HG03457 (cell line): Measurements from ENCODE around the gene NCAPG2.

Experiments used
- ATAC-seq: cut with Tn5 transposase; IDR thresholded peaks from one replicate; pipeline ENCODE4 v1.9.1; 2021; ENCODE audit warnings: moderate number of reproducible peaks; ENCODE audit not compliant: unreplicated experiment

The NCAPG2 gene

DNA sequence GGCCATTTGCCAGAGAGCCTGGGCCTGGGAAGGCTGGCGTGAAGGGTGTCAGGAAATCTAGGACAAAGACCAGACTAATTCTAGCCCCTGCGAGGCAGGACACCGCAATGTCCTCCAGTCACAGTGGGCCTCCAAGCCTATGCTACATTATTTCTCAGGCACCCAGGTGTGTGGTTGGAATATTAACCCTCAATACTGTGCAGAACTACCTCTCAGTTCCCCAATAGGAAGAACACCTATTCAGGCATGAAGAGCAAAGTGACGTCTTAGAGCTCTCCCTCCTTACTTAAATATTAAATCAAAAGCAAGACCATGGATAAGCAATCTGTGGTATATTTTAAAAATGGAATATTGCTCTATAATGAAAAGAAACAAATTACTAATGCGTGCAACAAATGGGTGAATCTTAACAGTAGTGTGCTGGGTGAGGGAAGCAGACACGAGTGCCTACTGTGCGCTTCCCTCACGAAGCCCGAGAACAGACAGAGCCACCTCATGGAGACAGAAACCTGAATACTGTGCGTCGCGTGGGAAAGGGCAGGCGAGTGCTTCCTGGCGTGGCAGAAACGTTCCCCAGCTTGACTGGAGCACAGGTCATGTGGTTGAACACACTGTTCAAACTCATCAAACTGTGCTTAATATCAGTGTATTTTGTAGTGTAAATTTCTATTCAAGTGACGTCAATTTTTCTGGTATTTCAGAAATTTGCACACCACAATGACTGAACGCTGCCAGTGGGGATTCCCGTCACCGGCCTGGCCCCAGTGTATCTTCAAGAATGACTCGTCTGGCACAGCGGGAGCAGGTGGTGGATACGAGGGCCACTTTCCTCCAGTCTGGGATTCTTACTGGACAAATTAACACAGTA lies 101.5 kb downstream of the NCAPG2 start:
- no peak for ATAC-seq

DNA sequence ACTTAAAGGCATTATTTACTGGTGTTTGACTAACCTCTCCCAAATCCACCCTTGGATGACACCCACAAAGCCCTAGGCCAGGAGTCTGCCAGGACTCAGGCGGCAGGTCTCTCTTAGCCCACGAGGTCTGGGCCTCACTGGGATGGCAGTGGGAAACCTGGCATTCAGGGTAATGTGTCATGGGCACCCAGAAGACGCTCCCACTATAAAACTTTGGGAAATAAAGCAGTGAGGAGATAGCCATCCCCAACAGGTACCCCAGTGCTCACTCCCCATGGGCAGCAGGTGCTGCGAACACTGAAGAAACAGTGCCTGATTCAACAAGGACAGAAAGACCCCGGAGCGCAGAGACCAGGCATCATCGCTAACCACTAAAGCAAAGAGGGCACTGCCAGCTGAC lies 102.6 kb downstream of the NCAPG2 start:
- no peak for ATAC-seq

- ATAC-seq: no peak
Observed at GRCh38 chr7:158601090-158601489, 103.5 kb downstream of the NCAPG2 start.

DNA sequence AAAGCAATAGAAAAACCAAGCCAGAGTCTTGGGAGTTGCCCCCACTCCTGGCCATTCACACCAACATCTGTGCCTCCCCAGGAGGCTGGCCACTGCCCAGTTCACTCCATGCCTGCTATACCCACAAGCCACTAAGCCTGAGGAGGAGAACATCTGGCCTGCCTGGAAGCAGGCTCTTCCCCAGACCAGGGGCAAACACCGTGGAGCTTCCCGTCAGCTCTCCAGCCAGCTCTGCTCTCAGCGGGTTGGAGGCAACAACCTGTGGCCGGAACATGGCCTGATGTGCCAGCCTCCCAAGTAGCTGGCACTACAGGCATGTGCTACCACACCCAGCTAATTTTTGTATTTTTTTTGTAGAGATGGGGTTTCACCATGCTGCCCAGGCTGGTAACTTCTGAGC lies 107.9 kb downstream of the NCAPG2 start:
- ATAC-seq: no peak

- ATAC-seq: no peak
Observed at GRCh38 chr7:158596309-158596708, 108.3 kb downstream of the NCAPG2 start.

DNA sequence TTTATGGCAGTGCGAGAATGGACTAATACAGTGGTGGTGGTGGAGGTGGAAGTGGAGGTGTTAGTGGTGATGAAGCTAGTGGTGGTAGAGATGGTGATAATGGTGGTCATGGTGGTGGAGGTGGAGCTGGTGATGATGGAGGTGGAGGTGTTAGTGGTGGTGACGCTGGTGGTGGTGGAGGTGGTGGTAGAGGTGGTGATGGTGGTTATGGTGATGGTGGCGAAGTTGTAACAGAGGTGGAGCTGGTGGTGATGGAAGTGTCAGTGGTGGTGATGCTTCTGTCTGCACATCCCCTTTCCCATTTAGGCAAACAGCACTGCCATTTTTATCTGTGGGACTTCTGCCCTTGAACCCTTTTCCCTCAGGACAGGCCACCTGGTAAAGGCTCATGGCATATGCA lies 109.5 kb downstream of the NCAPG2 start:
- ATAC-seq: no peak

DNA sequence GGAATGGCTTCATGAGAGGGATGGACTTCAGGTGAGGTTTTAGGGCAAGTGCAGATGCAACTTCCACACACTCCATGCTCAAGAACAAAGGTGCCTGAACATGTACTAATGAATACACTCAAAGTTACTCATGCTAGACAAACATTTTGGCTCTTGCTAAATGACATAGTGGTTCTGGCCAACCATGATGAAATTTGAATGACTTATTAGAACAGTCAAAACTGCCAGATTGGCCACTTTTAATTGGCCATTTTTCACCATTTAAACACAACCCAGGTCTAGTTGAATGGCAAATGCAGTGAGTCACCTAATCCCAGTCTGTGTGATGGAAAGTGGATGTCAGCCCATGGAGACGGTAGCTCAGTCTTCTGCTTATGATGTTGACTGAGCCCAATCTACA lies 112.1 kb downstream of the NCAPG2 start:
- no peak for ATAC-seq

GRCh38 chr7:158591944-158592343 lies 112.7 kb downstream of the NCAPG2 start:
- ATAC-seq: no peak

DNA sequence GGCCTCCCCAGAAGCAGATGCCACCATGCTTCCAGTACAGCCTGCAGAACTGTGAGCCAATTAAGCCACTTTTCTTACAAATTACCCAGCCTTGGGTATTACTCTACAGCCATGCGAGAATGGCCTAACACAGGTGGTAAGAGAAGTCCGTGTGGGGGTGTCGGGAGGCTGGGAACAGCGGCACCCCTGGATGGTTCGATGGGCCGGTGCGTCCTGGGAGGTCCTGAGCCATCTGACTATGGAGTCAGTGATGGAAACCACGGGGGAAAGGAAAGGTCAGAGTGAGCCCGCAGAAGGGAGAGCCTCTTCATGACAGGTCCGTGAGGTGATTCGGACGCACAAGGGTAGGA lies 114.4 kb downstream of the NCAPG2 start:
- no peak for ATAC-seq

DNA sequence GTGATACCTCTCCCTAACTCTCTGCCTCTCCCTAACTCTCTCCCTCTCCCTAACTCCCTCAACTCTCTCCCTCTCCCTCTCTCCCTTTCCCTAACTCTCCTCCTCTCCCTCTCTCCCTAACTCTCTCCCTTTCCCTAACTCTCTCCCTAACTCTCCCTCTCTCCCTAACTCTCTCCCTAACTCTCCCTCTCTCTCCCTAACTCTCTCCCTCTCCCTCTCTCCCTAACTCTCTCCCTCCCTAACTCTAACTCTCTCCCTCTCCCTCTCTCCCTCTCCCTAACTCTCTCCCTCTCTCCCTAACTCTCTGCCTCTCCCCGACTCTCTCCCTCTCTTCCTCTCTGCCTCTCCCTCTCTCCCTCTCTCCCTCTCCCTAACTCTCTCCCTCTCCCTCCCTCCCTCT lies 115.0 kb downstream of the NCAPG2 start:
- ATAC-seq: no peak

- ATAC-seq: no peak
Observed at GRCh38 chr7:158588878-158589442, 115.6 kb downstream of the NCAPG2 start.

DNA sequence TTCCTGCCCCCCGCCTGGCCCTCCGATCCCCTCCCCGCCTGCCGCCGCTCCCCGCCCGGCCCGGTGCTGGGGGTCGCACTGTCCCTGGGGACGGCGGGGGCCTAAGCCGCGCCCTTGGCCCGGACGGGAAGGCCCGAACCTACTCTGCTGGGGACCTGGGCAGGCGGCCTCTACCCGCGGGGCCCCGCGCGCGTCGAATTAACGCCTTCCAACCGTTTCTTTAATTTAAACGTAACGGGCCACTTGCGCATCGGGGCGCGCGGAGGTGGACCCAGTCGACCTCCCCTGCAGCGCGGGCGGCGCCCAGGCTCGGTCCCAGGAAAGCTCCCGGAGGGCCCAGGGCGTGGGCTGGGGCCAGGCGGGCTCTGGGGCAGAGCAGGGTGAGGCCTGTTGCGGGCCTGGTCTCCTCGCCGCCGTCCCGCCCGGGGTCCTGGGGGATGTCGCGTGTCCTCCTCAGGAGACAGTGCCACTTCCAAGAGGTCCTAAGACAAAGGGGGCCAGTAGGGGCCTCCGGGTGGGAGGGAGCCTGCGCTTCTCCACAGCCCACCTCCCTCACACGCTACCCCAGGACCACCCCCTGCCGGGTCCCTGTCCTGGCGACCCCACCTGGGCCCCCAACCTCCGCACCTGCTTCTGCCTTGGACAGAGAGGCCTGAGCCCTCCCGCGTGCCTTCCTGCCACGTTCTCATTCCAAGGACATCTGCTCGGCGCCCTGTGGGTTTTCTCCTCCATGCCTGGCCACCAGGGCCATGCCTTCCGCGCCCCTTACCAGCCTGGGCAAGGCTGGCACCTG lies 116.3 kb downstream of the NCAPG2 start:
- ATAC-seq: no peak

DNA sequence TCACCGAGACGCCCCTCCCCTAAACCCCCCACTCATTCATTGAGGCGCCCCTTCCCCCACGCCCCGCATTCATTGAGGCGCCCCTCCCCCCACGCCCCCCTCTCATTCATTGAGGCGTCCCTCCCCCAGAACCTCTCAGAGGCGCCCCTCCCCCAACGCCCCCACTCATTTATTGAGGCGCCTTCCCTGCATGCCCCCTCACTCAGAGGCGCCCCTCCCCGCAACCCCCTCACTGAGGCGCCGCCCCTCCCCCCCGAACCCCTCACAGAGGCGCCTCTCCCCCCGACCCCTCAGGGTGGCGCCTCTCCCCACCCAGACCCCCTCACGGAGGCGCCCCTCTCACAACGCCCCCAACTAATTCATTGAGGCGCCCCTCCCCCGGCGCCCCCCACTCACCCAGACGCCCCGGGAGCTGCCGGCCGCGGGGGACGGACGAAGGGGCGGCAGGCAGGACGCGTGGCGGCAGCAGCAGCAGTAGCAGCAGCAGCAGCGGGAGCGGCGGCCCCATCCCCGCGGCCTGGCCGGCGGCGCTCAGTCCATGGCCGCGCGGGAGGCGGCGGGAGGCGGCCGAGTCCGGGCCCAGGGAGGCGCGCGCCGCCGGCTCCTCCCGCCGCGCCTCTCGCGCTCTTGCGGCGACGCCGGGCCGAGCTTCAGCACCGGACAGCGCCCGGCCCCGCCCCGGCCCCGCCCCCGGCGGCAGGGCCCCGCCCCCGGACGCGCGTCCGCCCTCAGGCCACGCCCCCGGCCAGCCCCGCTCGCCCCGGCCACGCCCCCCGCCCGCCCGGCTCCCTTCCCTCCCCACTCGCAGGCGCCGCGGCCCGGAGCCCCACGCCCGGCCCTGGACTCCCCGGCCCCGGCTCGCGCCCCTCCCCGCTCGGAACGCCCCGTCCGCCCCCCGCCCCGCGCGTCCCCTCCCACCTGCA lies 117.2 kb downstream of the NCAPG2 start, which contains the start of gene PTPRN2:
PTPRN2 (minus strand) TSS at position 662 of the 923 bp plus-strand sequence.
- ATAC-seq: no peak

DNA sequence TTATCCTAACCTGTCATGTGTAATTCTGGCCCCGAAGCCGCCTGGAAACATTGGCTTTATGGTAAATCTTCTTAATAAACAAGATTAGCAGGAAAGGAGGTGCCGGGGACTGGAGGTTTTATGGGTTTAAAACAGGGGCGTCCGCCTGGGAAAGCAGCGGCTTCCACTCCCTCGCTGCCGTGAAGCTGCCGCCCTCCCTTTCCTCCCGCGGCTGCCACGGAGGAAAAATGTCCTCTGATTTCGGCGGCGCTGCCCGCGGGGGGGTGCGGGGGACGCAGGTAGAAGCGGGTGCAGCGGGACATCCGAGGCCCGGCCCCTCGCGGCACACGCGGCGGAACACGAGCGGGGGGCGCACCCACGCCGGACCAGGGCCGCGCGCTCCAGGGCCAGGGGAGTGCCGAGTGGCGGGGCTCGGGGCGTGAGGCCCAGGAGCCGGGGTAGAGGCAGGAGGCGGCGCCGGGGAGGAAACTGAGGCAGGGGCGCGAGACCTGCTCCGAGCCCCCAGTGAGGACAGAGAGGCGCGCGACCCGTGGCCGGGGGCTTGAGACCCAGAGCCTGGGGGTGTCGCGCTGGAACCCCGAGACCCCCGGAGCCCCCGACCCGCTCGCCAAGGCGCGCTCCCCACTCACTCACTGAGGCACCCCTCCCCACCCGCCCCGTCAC lies 118.0 kb downstream of the NCAPG2 start:
- no peak for ATAC-seq

DNA sequence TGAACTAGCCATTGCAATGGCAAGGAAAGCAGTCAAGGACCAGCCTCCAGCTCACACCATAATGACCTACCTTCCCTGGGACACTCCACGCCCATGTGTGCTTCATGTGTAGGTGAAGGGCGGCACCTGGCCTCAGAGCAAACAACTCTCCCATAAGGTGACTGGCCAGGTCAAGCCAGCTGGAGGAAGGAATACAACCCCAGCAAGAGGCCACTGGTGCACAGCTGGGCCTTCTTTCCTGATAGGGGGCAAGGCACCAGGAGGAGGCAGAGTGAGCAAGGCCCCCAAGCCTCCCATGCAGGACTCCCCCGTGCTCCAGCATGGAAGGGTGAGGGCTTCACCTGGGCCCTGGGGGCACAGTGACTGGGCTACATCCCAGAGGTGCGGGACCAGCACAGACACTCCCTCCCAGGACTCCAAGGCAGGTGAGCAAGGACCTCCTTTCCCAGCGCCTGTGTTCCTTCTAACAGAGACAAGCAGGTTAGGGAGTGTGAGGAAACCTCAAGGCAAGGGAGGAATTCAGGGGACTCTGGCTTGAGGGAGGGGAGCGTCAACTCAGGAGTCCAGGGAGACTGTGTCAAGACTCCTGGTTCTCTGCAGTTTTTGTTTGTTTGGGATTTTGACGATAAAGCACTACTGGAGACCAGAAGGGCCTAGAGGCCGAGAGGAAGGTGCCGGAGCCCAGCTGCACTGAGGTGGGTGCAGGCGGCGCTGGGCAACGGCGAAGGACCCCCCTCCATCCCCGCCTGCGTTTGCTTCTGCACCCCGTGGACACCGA lies 118.7 kb downstream of the NCAPG2 start:
- no peak for ATAC-seq

DNA sequence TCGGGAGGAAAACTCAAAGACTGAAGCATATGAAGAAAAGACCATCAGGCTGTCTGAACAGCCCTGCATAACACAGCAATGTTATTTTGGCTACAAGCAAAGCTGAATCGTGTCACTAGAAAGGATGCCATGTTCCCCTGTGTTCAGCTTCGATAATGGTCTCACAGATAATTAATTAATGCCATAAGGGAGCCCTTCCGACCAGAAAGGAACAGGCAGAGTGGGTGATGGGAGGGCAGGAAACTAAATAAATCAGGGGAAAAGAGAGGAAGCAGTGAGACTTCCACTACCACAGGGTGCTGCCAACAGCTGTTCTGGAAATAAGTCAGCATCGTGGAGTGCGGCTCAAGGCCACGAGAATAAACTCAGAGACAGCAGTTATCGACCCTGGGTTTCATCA lies 120.2 kb downstream of the NCAPG2 start:
- ATAC-seq: no peak

- ATAC-seq: no peak
Observed at GRCh38 chr7:158583810-158584209, 120.8 kb downstream of the NCAPG2 start.

DNA sequence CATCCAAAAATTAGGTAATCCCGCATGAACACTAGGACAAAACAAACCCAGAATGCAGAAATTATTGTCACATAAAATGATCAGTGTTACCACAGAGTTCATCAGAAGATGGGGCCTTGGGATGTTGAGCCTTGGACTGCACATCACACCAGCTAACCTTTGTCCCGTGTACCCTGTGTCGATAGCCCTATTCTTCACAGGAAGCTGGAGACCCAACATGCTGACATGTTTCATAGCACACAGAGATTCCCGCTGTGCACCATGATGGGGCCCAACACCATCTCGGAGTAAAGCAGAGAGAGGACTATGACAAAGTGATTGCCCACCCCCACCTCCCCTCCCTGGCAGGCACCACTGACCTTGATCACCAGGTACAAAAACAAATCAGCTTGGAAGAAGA lies 121.5 kb downstream of the NCAPG2 start:
- no peak for ATAC-seq

GRCh38 chr7:158582089-158582456 lies 122.5 kb downstream of the NCAPG2 start:
- ATAC-seq: no peak
